ENCODE measurements around the gene ABCF2.

The ABCF2 gene

GRCh38 chr7:151256410-151257045 lies 29.5 kb upstream of the ABCF2 start:
- Histone ChIP-seq H3K4me3 (ENCODE audit: low read length in 2 of 2) (no peak overlapping the region), H2BK5ac (ENCODE audit: low read length) (no peak overlapping the region), H3K36me3 (replicated peaks in 1 of 2; ENCODE audit: control insufficient read depth in 2 of 2, insufficient read depth in 2 of 2, low read length in 2 of 2) (no peaks in the 10 kb centered on the region), H2AK5ac (ENCODE audit: low read depth, low read length) (no peak overlapping the region), H3K9me3 (replicated peaks in 1 of 2; ENCODE audit: control insufficient read depth in 2 of 2, insufficient read depth in 1 of 2, low read depth in 1 of 2, low read length in 2 of 2) (no peaks in the 10 kb centered on the region), H3K27ac (replicated peaks; ENCODE audit: low read length) (no peak overlapping the region), H2BK120ac (ENCODE audit: low read depth, low read length) (no peak overlapping the region), H3K4ac (ENCODE audit: low read length) (no peak overlapping the region), H3K23ac (ENCODE audit: low read depth, low read length, poor library complexity) (no peak overlapping the region), H3K9ac (ENCODE audit: low read depth, low read length, poor library complexity) (peak overlapping the region; percentile 60), H2AFZ (ENCODE audit: low read length) (no peak overlapping the region), H2BK12ac (ENCODE audit: low read length) (peak overlapping the region; percentile 58), H3K4me2 (ENCODE audit: insufficient read depth, low read length, poor library complexity, severe bottlenecking) (no peak overlapping the region), H3K79me1 (ENCODE audit: low read depth, low read length) (peaks cover 1% of the 10 kb centered on the region), H3K27me3 (ENCODE audit: control insufficient read depth in 3 of 3, insufficient read depth in 3 of 3, low read depth in 1 of 3, low read length in 3 of 3) (peaks cover 0 to 27% (median 2%) of the 10 kb centered on the region in 3 experiments), H4K8ac (ENCODE audit: low read depth, low read length) (no peak overlapping the region), H3K14ac (ENCODE audit: low read length) (no peak overlapping the region), H3K18ac (ENCODE audit: low read length) (peak overlapping the region; percentile 71), H3K4me1 (ENCODE audit: control insufficient read depth in 2 of 2, insufficient read depth in 1 of 2, low read depth in 1 of 2, low read length in 2 of 2) (peaks cover 10 to 13% of the 10 kb centered on the region in 2 donors), H2BK15ac (ENCODE audit: low read length) (no peak overlapping the region), H4K91ac (ENCODE audit: low read depth, low read length, poor library complexity) (no peak overlapping the region)
- no peak for DNase-seq (ENCODE audit: low spot score)
- no CpG with 5 or more reads among the region's 16 CpGs for WGBS, 2 donors (ENCODE audit: extremely low coverage in 2 of 2, insufficient read length in 2 of 2, insufficient replicate concordance in 1 of 2)

- H3K79me1 ChIP-seq (ENCODE audit: low read depth, low read length) = peaks cover 1% of the 10 kb centered on the region
- no peak for DNase-seq (ENCODE audit: low spot score)
- no peak overlapping the region for H2BK120ac ChIP-seq (ENCODE audit: low read depth, low read length)
- no CpG with 5 or more reads among the region's 7 CpGs for WGBS, 2 donors (ENCODE audit: extremely low coverage in 2 of 2, insufficient read length in 2 of 2, insufficient replicate concordance in 1 of 2)
- H3K23ac ChIP-seq (ENCODE audit: low read depth, low read length, poor library complexity) = peak overlapping the region; percentile 8
- H3K4ac ChIP-seq (ENCODE audit: low read length) = no peak overlapping the region
- H2AFZ ChIP-seq (ENCODE audit: low read length) = no peak overlapping the region
- no peak overlapping the region for H3K14ac ChIP-seq (ENCODE audit: low read length)
- no peak overlapping the region for H2AK5ac ChIP-seq (ENCODE audit: low read depth, low read length)
- no peak overlapping the region for H4K8ac ChIP-seq (ENCODE audit: low read depth, low read length)
- peaks cover 0 to 16% (median 9%) of the 10 kb centered on the region in 3 experiments for H3K27me3 ChIP-seq (ENCODE audit: control insufficient read depth in 3 of 3, insufficient read depth in 3 of 3, low read depth in 1 of 3, low read length in 3 of 3)
- no peak overlapping the region for H3K27ac ChIP-seq (replicated peaks; ENCODE audit: low read length)
- H4K91ac ChIP-seq (ENCODE audit: low read depth, low read length, poor library complexity) = no peak overlapping the region
- no peak overlapping the region for H3K9ac ChIP-seq (ENCODE audit: low read depth, low read length, poor library complexity)
- no peaks in the 10 kb centered on the region for H3K36me3 ChIP-seq (replicated peaks in 1 of 2; ENCODE audit: control insufficient read depth in 2 of 2, insufficient read depth in 2 of 2, low read length in 2 of 2)
- H3K4me3 ChIP-seq (ENCODE audit: low read length in 2 of 2) = no peak overlapping the region
- no peak overlapping the region for H2BK15ac ChIP-seq (ENCODE audit: low read length)
- no peak overlapping the region for H2BK12ac ChIP-seq (ENCODE audit: low read length)
- no peak overlapping the region for H3K4me2 ChIP-seq (ENCODE audit: insufficient read depth, low read length, poor library complexity, severe bottlenecking)
- H2BK5ac ChIP-seq (ENCODE audit: low read length) = no peak overlapping the region
- peaks cover 18 to 19% of the 10 kb centered on the region in 2 donors for H3K4me1 ChIP-seq (ENCODE audit: control insufficient read depth in 2 of 2, insufficient read depth in 1 of 2, low read depth in 1 of 2, low read length in 2 of 2)
- H3K18ac ChIP-seq (ENCODE audit: low read length) = no peak overlapping the region
- H3K9me3 ChIP-seq (replicated peaks in 1 of 2; ENCODE audit: control insufficient read depth in 2 of 2, insufficient read depth in 1 of 2, low read depth in 1 of 2, low read length in 2 of 2) = no peaks in the 10 kb centered on the region
Observed at GRCh38 chr7:151255390-151255789, 28.4 kb upstream of the ABCF2 start.

- no peak for DNase-seq (ENCODE audit: low spot score)
- peaks cover 1% of the 10 kb centered on the region for H3K79me1 ChIP-seq (ENCODE audit: low read depth, low read length)
- H3K4me1 ChIP-seq (ENCODE audit: control insufficient read depth in 2 of 2, insufficient read depth in 1 of 2, low read depth in 1 of 2, low read length in 2 of 2) = peaks cover 21 to 24% of the 10 kb centered on the region in 2 donors
- no peak overlapping the region for H2AFZ ChIP-seq (ENCODE audit: low read length)
- no peak overlapping the region for H3K27ac ChIP-seq (replicated peaks; ENCODE audit: low read length)
- WGBS, 2 donors (ENCODE audit: extremely low coverage in 2 of 2, insufficient read length in 2 of 2, insufficient replicate concordance in 1 of 2) = no CpG with 5 or more reads among the region's 11 CpGs
- H2BK120ac ChIP-seq (ENCODE audit: low read depth, low read length) = no peak overlapping the region
- H2BK5ac ChIP-seq (ENCODE audit: low read length) = no peak overlapping the region
- H2BK12ac ChIP-seq (ENCODE audit: low read length) = no peak overlapping the region
- H4K91ac ChIP-seq (ENCODE audit: low read depth, low read length, poor library complexity) = no peak overlapping the region
- peaks cover 0 to 12% (median 9%) of the 10 kb centered on the region in 3 experiments for H3K27me3 ChIP-seq (ENCODE audit: control insufficient read depth in 3 of 3, insufficient read depth in 3 of 3, low read depth in 1 of 3, low read length in 3 of 3)
- no peak overlapping the region for H3K23ac ChIP-seq (ENCODE audit: low read depth, low read length, poor library complexity)
- no peak overlapping the region for H4K8ac ChIP-seq (ENCODE audit: low read depth, low read length)
- no peak overlapping the region for H2AK5ac ChIP-seq (ENCODE audit: low read depth, low read length)
- H3K4me3 ChIP-seq (ENCODE audit: low read length in 2 of 2) = no peak overlapping the region
- no peak overlapping the region for H3K4ac ChIP-seq (ENCODE audit: low read length)
- H3K9ac ChIP-seq (ENCODE audit: low read depth, low read length, poor library complexity) = no peak overlapping the region
- H3K14ac ChIP-seq (ENCODE audit: low read length) = no peak overlapping the region
- no peak overlapping the region for H3K4me2 ChIP-seq (ENCODE audit: insufficient read depth, low read length, poor library complexity, severe bottlenecking)
- no peak overlapping the region for H3K18ac ChIP-seq (ENCODE audit: low read length)
- no peaks in the 10 kb centered on the region for H3K9me3 ChIP-seq (replicated peaks in 1 of 2; ENCODE audit: control insufficient read depth in 2 of 2, insufficient read depth in 1 of 2, low read depth in 1 of 2, low read length in 2 of 2)
- no peak overlapping the region for H2BK15ac ChIP-seq (ENCODE audit: low read length)
- H3K36me3 ChIP-seq (replicated peaks in 1 of 2; ENCODE audit: control insufficient read depth in 2 of 2, insufficient read depth in 2 of 2, low read length in 2 of 2) = no peaks in the 10 kb centered on the region
Observed at GRCh38 chr7:151254851-151255250, 27.8 kb upstream of the ABCF2 start.

- no peaks in the 10 kb centered on the region for H3K9me3 ChIP-seq (replicated peaks in 1 of 2; ENCODE audit: control insufficient read depth in 2 of 2, insufficient read depth in 1 of 2, low read depth in 1 of 2, low read length in 2 of 2)
- H3K23ac ChIP-seq (ENCODE audit: low read depth, low read length, poor library complexity) = peak overlapping the region; percentile 27
- H3K9ac ChIP-seq (ENCODE audit: low read depth, low read length, poor library complexity) = no peak overlapping the region
- H3K27me3 ChIP-seq (ENCODE audit: control insufficient read depth in 3 of 3, insufficient read depth in 3 of 3, low read depth in 1 of 3, low read length in 3 of 3) = peaks cover 0 to 11% (median 9%) of the 10 kb centered on the region in 3 experiments
- H3K14ac ChIP-seq (ENCODE audit: low read length) = no peak overlapping the region
- no peak overlapping the region for H3K4me2 ChIP-seq (ENCODE audit: insufficient read depth, low read length, poor library complexity, severe bottlenecking)
- H3K36me3 ChIP-seq (replicated peaks in 1 of 2; ENCODE audit: control insufficient read depth in 2 of 2, insufficient read depth in 2 of 2, low read length in 2 of 2) = no peaks in the 10 kb centered on the region
- H3K79me1 ChIP-seq (ENCODE audit: low read depth, low read length) = peaks cover 1% of the 10 kb centered on the region
- H4K91ac ChIP-seq (ENCODE audit: low read depth, low read length, poor library complexity) = no peak overlapping the region
- H3K27ac ChIP-seq (replicated peaks; ENCODE audit: low read length) = no peak overlapping the region
- H3K18ac ChIP-seq (ENCODE audit: low read length) = no peak overlapping the region
- DNase-seq (ENCODE audit: low spot score) = no peak
- no peak overlapping the region for H2BK5ac ChIP-seq (ENCODE audit: low read length)
- H2AK5ac ChIP-seq (ENCODE audit: low read depth, low read length) = peak overlapping the region; percentile 13
- H3K4ac ChIP-seq (ENCODE audit: low read length) = no peak overlapping the region
- no peak overlapping the region for H2BK12ac ChIP-seq (ENCODE audit: low read length)
- H2BK15ac ChIP-seq (ENCODE audit: low read length) = peak overlapping the region; percentile 84
- H3K4me3 ChIP-seq (ENCODE audit: low read length in 2 of 2) = no peak overlapping the region
- no peak overlapping the region for H2BK120ac ChIP-seq (ENCODE audit: low read depth, low read length)
- WGBS, 2 donors (ENCODE audit: extremely low coverage in 2 of 2, insufficient read length in 2 of 2, insufficient replicate concordance in 1 of 2) = no CpG with 5 or more reads among the region's 7 CpGs
- H2AFZ ChIP-seq (ENCODE audit: low read length) = no peak overlapping the region
- H4K8ac ChIP-seq (ENCODE audit: low read depth, low read length) = no peak overlapping the region
- peaks cover 24 to 30% of the 10 kb centered on the region in 2 donors for H3K4me1 ChIP-seq (ENCODE audit: control insufficient read depth in 2 of 2, insufficient read depth in 1 of 2, low read depth in 1 of 2, low read length in 2 of 2)
Observed at GRCh38 chr7:151254316-151254715, 27.3 kb upstream of the ABCF2 start.

All from neuronal stem cell (in vitro differentiated cells).